NCI-H446 treated with DMSO at 0.1 percent for 48 hours (cell line): ENCODE data around the gene MYO5C.

Experiments
- DNase-seq: peaks from one replicate; lab custom pipeline; 2025; lab: John Stamatoyannopoulos, UW

MYO5C gene

DNA sequence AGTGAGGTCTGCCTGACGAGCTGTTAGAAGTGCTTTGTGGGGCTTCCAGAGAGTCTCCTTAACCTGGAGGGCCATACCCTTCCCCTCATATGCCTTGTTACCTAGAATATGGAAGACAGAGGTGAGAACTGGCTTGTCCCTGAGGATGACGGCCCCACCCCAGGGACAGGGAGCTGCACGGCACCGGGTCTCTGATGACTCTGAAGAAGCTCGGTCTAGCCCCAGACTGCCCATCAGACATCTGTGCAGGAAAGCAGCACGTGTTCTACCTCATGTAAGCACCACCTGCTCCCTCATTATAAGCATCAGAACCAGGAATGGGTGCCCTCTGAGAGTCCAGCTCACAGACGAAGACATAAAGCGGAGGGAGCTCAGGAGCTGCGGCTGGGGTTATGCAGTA lies 18.0 kb downstream of the MYO5C start:
- no peak for DNase-seq

- DNase-seq: no peak
Measured at GRCh38 chr15:52276256-52276770, 19.3 kb downstream of the MYO5C start.

GRCh38 chr15:52263563-52264282 lies 31.9 kb downstream of the MYO5C start:
- no peak for DNase-seq

DNA sequence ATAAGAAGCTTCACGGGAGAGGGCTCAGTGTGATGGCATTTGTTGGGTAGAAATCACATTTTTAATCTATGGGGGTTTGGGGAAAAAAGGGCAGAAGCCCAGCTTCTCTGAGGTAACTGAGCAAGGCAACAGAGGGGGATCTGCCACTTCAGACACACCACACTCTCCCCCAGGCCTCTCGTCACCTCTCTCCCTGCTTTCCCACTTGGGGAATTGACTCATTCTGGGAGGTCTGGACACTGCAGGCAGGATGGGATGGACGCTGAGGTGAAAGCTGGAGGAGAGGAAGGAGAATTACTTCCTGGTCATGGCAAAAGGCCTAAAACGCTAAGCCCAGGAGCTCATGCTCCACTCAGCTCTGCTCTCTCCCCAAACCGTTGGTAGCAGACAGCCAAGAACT lies 33.2 kb downstream of the MYO5C start:
- DNase-seq: no peak

DNA sequence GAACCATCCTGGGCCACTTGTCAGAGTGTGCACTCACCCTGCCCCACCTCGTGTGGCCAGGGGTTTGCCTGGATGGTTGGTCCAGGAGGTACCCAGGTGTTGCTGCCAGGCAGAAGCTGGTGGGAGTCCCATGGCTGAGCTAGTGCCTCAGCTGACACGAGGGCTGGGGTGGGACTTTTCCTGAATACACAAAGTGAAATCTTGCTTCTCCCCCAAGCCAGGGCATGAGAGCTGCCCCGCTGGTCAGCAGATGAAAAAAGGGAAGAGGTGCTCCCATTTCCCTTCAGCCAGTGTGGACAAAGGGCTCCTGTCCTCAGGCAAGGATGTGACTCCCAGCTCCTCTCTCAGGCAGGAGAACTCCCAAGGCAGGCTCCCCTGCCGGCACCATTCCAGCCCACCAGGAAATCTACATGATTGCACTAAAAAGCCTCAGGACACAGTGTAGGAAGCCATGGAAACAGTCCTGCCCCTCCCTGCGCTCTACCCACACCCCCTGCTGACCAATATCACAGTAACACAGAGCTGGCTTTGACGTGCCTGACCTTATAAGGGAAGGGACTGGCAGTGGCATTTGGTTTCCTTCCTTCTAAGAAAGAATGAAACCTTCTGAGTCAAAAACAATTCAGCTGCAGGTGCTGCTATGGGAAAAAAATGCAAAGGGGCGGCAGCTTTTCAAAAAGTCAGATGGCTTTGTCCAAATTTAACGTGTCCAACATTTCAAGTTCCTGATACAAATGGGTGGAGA lies 33.9 kb downstream of the MYO5C start:
- DNase-seq: no peak

DNA sequence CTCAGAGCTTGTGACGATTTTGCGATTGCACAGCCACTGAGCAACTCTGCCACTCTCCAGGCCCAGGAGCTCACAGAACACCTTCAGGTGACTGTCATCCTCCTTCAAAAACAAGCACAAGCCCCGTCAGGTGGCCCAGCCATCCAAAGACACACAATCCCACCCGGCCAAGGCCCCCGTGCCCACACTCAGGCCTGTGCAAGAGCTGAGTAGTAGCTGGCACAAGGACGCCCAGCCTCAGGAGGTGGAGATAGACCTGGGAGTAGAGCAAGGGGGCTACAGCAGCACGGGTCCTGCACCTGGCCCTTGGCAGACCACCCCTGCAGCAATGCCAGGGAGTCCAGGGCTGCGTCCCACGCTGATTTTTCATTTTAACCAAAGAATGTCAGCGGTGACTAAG lies 34.6 kb downstream of the MYO5C start:
- DNase-seq: no peak

- DNase-seq: no peak
Measured at GRCh38 chr15:52259503-52259902, 36.1 kb downstream of the MYO5C start.

DNA sequence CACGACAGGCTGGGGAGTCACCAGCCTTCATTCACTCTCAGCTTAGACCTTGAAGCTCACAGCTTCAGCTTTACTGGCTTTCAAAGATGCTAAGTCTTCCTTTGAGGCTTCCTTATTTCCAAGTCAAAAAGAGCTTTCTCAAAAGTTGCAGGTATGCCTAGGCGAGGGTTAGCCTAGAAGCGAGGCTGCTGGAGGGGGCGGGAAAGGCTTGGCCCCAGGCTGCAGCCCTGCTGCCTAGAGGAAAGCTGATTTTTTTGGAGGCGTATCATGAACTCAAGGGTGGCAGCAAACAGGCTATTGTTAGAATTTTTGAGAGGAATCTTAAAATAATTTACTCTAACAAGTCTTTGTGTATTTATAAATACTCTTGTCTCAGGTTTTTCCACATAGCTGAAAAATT lies 37.1 kb downstream of the MYO5C start:
- DNase-seq: no peak

DNA sequence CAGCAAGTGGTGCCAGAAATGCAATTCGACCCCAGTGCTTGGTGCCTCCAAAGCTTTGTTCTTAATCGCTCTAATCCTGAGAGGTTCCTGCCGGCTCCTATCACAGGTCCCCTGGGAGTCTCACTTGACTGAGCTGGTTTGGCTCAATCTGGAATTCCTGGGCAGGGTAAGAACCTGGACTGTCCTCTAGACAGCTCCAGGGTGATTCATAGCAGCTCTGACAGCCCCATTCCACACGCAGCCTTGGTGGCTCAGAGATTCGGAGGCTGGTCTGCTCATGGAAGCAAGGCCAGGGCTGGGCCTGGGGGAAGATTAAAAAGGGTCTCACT lies 37.9 kb downstream of the MYO5C start:
- DNase-seq: no peak

GRCh38 chr15:52256930-52257733 lies 38.5 kb downstream of the MYO5C start:
- no peak for DNase-seq

DNA sequence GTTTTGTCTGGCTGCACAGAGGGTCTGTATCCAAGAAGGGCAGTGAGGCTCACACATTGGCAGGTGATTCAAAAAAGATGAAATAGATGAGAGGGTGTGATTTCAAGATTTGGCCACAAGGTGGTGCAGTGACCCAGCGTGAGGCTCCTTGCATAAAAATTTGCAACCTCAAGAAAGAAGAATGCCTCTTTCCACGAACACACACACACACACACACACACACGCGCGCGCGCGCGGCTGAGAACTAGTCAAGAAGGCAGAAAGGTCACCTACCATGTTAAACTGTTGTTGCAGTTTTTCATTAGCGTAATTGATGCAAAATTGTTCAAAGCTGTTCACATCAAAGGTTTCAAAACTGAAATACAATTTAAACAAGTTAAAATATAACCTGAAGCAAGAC lies 39.2 kb downstream of the MYO5C start:
- DNase-seq: peak; percentile 24

DNA sequence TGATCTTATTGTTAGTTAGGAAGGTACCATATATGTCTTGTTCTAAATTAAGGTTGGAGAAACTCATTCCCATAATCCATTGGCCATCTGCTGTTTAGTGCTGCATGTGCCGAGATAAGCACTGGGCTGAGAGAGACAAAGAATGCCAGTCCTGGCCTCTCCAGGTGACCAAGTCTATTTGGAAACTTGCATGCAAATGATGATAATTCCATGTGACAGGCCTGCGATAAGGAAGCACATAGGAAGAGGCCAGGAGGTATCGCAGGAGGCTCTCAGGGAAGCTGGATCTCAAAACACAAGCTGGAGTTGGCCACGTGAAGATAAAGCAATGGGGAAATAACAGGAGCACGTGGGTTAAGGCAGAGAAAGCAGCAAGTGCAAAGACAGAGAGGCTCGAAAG lies 39.7 kb downstream of the MYO5C start:
- DNase-seq: no peak

- DNase-seq: no peak
Measured at GRCh38 chr15:52255008-52255407, 40.6 kb downstream of the MYO5C start.

GRCh38 chr15:52254391-52254790 lies 41.2 kb downstream of the MYO5C start:
- no peak for DNase-seq

DNA sequence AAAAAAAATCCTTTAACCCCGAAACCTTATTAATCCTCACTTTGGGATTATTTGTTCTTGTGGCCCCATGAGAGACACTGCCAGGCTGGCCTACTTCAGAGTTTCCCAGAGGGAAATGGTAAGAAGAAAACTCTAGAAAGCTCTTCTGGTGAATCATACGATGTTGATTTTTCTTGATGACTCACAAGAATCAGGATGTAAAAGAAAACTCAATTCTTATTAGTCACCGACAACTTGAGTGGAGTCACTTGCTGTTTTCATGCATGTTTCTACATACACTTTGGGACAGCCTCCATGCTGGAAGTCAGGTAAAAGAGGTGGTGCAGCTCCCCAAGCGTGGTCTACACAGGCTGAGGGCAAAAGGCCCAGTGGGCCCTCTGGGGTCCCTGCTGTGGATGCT lies 42.8 kb downstream of the MYO5C start:
- no peak for DNase-seq

GRCh38 chr15:52251144-52251860 lies 44.3 kb downstream of the MYO5C start:
- no peak for DNase-seq

DNA sequence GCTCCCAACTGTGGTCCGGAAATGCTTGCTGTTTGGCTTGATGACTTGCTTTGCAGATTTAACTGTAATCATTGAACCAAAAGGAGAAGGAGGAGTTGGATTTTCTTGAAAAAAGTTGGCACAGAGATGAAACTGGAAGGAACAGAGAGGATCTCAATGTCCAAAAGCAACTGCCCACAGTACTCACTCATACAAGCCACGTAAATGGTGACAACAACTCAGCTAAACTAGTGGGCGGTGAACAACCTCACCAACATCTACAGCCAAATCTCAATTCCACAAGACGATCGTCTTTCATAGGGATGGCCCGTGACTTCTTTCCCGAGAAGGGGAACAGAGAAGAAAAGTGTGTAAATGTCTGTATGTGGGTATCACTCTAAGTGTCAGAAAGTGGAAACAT lies 48.1 kb downstream of the MYO5C start:
- no peak for DNase-seq

GRCh38 chr15:52246686-52247431 lies 48.7 kb downstream of the MYO5C start:
- no peak for DNase-seq

GRCh38 chr15:52243697-52244555 lies 51.7 kb downstream of the MYO5C start:
- DNase-seq: no peak

- no peak for DNase-seq
Measured at GRCh38 chr15:52243286-52243685, 52.3 kb downstream of the MYO5C start.
